HG03097 (cell line): ENCODE results near the gene ZNF783.
A peak's percentile ranks its signal among the peaks of the same experiment; 100 is the strongest.

ENCODE experiments used
- ATAC-seq: cut with Tn5 transposase; IDR thresholded peaks from one replicate; pipeline ENCODE4 v1.9.1; 2021; ENCODE audit not compliant: unreplicated experiment, low FRiP score

The ZNF783 gene

GRCh38 chr7:149280661-149281507 is 18.9 kb downstream of the ZNF783 start:
- ATAC-seq: no peak

GRCh38 chr7:149281508-149282330 is 19.7 kb downstream of the ZNF783 start:
- ATAC-seq: no peak

GRCh38 chr7:149282331-149282655 is 20.3 kb downstream of the ZNF783 start:
- no peak for ATAC-seq

GRCh38 chr7:149283321-149283720 is 21.3 kb downstream of the ZNF783 start:
- no peak for ATAC-seq

GRCh38 chr7:149284343-149284742 is 22.3 kb downstream of the ZNF783 start:
- ATAC-seq: no peak

- peak; percentile 98 for ATAC-seq
Measured at GRCh38 chr7:149284850-149285585, 23.0 kb downstream of the ZNF783 start.

GRCh38 chr7:149285603-149286002 is 23.6 kb downstream of the ZNF783 start:
- no peak for ATAC-seq

- no peak for ATAC-seq
Measured at GRCh38 chr7:149286811-149287400, 24.9 kb downstream of the ZNF783 start.

- no peak for ATAC-seq
Measured at GRCh38 chr7:149287622-149288021, 25.6 kb downstream of the ZNF783 start.

- no peak for ATAC-seq
Measured at GRCh38 chr7:149289262-149289661, 27.3 kb downstream of the ZNF783 start.

- ATAC-seq: no peak
Measured at GRCh38 chr7:149289856-149290255, 27.9 kb downstream of the ZNF783 start.

- ATAC-seq: no peak
Measured at GRCh38 chr7:149291036-149291780, 29.2 kb downstream of the ZNF783 start.

GRCh38 chr7:149291781-149292461 is 29.9 kb downstream of the ZNF783 start:
- ATAC-seq: no peak

GRCh38 chr7:149292462-149292823 is 30.4 kb downstream of the ZNF783 start:
- no peak for ATAC-seq

- no peak for ATAC-seq
Measured at GRCh38 chr7:149293338-149293737, 31.3 kb downstream of the ZNF783 start.

- no peak for ATAC-seq
Measured at GRCh38 chr7:149293946-149294633, 32.1 kb downstream of the ZNF783 start.

- ATAC-seq: no peak
Measured at GRCh38 chr7:149294634-149295480, 32.9 kb downstream of the ZNF783 start.

- no peak for ATAC-seq
Measured at GRCh38 chr7:149295481-149295850, 33.5 kb downstream of the ZNF783 start.
